H1 (cell line): ENCODE data around the gene ADCY1. TPM values are rescaled to one million over a fixed set of nuclear protein-coding genes. Genes with fewer than 3 reads are reported as not detected.

Experiments used
- RAD21 ChIP-seq, 2 experiments: IDR thresholded peaks in 1 of 2; conservative IDR thresholded peaks in 1 of 2; 2 replicates each; pipeline ENCODE4 v1.6.1; 2011; ENCODE audit warnings: low read depth in 2 of 2, low read length in 2 of 2, improper control_type of control experiment in 1 of 2, inconsistent platforms in 1 of 2, mild to moderate bottlenecking in 1 of 2, moderate library complexity in 1 of 2
- SP4 ChIP-seq: IDR thresholded peaks from 2 replicates; pipeline ENCODE4 v1.6.1; 2012; ENCODE audit warnings: low read length, inconsistent platforms
- polyA plus RNA-seq, 7 experiments: library from polyadenylated mRNA; depleted of rRNA in 3 of 7; stranded (reverse) in 5 of 7; unstranded in 2 of 7; fragments of >200 nt in 5 of 7; fragments of 200-250 nt in 2 of 7; gene quantifications; 1 replicate in 5 of 7; 2 replicates in 1 of 7; 4 replicates in 1 of 7; pipeline versions ENCODE4 v1.2.1 to v1.2.3, GENCODE V29; 2011 to 2013; ENCODE audit warnings: missing spikeins in 2 of 7, mixed read lengths in 2 of 7
- total RNA-seq: library from RNA; stranded (reverse); fragmentation: NEBNext Ultra II Directional; extraction: Animal tissue kit (Norgen Biotek cat#: 25700); gene quantifications from 2 replicates; pipeline ENCODE4 v1.2.1, GENCODE V29; 2021

ADCY1 gene
- total and polyA plus RNA-seq, 2 of the 8 experiments (the other 6 are each of a cell fraction or from before 2014, with no cell fraction given): 7.9 to 26.9 TPM

GRCh38 chr7:45681596-45682357 lies 107.6 kb downstream of the ADCY1 start (continued):
- TF ChIP-seq RAD21 (IDR thresholded peaks at IDR 0.05 in 1 of 2, conservative IDR thresholded peaks at IDR 0.05 in 1 of 2; ENCODE audit: low read depth in 2 of 2, low read length in 2 of 2) (no peak), SP4 (no peak)
